Stimulated activated naive CD8-positive, alpha-beta T cell treated with anti-CD3 and anti-CD28 coated beads, Interleukin-15, Interleukin-2, amounts not matched to agents 100 ng/mL and 50 ng/mL, for 24 hours (primary cell): ENCODE measurements around the gene FBXW7.

ENCODE experiments used
- H3K27ac Mint-ChIP-seq: one replicate; pipeline ENCODE4 v1.8.0; 2021; ENCODE audit warnings: mild to moderate bottlenecking, mixed read lengths
- H3K27me3 Mint-ChIP-seq: one replicate; pipeline ENCODE4 v1.8.0; 2021; ENCODE audit warnings: mixed read lengths
- H3K36me3 Mint-ChIP-seq: one replicate; pipeline ENCODE4 v1.8.0; 2021; ENCODE audit warnings: low read depth, mixed read lengths
- H3K4me1 Mint-ChIP-seq: one replicate; pipeline ENCODE4 v1.8.0; 2021; ENCODE audit warnings: low read depth, mixed read lengths
- H3K4me3 Mint-ChIP-seq: one replicate; pipeline ENCODE4 v1.8.0; 2021; ENCODE audit warnings: mild to moderate bottlenecking, mixed read lengths
- H3K9me3 Mint-ChIP-seq: one replicate; pipeline ENCODE4 v1.8.0; 2021; ENCODE audit warnings: mixed read lengths

The FBXW7 gene

GRCh38 chr4:152482211-152482610 is 53.7 kb downstream of the FBXW7 start:
- Mint-ChIP-seq H3K4me1 (peaks cover 37% of the 10 kb centered on the region), H3K36me3 (peaks cover 30% of the 10 kb centered on the region), H3K27ac (no peak overlapping the region), H3K4me3 (no peak overlapping the region), H3K27me3 (no peaks in the 10 kb centered on the region), H3K9me3 (peaks cover 3% of the 10 kb centered on the region)

- Mint-ChIP-seq H3K27ac (no peak overlapping the region), H3K4me1 (peaks cover 33% of the 10 kb centered on the region), H3K9me3 (peaks cover 3% of the 10 kb centered on the region)
These were observed 55.0 kb downstream of the FBXW7 start for GRCh38 chr4:152480901-152481300.

GRCh38 chr4:152480326-152480725 is 55.6 kb downstream of the FBXW7 start:
- Mint-ChIP-seq H3K27ac (no peak overlapping the region), H3K36me3 (peaks cover 30% of the 10 kb centered on the region), H3K9me3 (peaks cover 3% of the 10 kb centered on the region), H3K4me3 (no peak overlapping the region), H3K27me3 (no peaks in the 10 kb centered on the region), H3K4me1 (peaks cover 28% of the 10 kb centered on the region)

More at GRCh38 chr4:152480901-152481300, 55.0 kb downstream of the FBXW7 start:
- Mint-ChIP-seq H3K36me3 (peaks cover 30% of the 10 kb centered on the region), H3K27me3 (no peaks in the 10 kb centered on the region), H3K4me3 (no peak overlapping the region)

GRCh38 chr4:152479428-152480026 is 56.4 kb downstream of the FBXW7 start:
- Mint-ChIP-seq H3K27ac (no peak overlapping the region), H3K9me3 (peaks cover 3% of the 10 kb centered on the region), H3K36me3 (peaks cover 30% of the 10 kb centered on the region), H3K4me1 (peaks cover 21% of the 10 kb centered on the region), H3K4me3 (no peak overlapping the region), H3K27me3 (no peaks in the 10 kb centered on the region)

GRCh38 chr4:152478461-152479237 is 57.2 kb downstream of the FBXW7 start:
- Mint-ChIP-seq H3K9me3 (peaks cover 3% of the 10 kb centered on the region), H3K27me3 (no peaks in the 10 kb centered on the region), H3K4me3 (no peak overlapping the region), H3K4me1 (peaks cover 20% of the 10 kb centered on the region), H3K36me3 (peaks cover 30% of the 10 kb centered on the region), H3K27ac (no peak overlapping the region)

DNA sequence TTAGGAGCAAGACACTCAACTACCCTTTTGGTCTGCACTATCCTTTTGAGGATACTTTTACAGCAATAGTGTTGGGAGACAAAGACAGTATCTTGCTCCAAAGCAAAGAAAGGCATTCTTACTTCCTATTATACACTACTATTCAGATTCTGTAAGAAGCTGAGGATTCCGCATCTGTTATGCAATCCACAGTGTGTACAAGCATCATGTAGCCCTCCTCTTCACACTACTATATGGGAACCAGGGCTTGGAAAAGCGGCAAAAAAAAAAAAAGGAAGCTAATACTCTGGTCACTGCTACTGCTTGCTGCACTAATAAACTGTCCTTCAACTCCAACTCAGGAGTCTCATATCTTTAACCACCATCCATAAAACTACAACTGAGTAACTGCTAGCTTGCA is 59.1 kb downstream of the FBXW7 start:
- Mint-ChIP-seq H3K27me3 (no peaks in the 10 kb centered on the region), H3K36me3 (peaks cover 26% of the 10 kb centered on the region), H3K27ac (no peak overlapping the region), H3K4me3 (no peak overlapping the region), H3K9me3 (peaks cover 3% of the 10 kb centered on the region), H3K4me1 (peaks cover 20% of the 10 kb centered on the region)

GRCh38 chr4:152471251-152471792 is 64.6 kb downstream of the FBXW7 start:
- H3K4me1 Mint-ChIP-seq = peaks cover 14% of the 10 kb centered on the region
- no peaks in the 10 kb centered on the region for H3K27me3 Mint-ChIP-seq
- peaks cover 8% of the 10 kb centered on the region for H3K9me3 Mint-ChIP-seq
- no peak overlapping the region for H3K27ac Mint-ChIP-seq
- H3K36me3 Mint-ChIP-seq = peaks cover 17% of the 10 kb centered on the region
- H3K4me3 Mint-ChIP-seq = no peak overlapping the region

DNA sequence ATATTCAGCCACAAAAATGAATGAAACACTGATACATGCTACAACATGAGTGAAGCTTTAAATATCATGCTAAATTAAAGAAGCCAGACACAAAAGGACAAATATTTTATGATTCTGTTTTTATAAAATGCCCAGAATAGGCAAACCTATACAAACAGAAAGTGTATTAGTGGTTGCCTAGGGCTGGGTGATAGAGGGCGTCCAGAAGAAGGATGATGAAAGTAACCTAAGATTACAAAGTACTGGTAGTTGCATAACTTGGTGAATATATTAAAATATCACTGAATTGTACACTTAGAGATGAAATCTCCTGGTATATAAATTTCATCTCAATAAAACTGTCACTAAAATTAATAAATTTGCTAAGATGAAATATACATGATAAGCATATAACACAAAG is 67.5 kb downstream of the FBXW7 start:
- Mint-ChIP-seq H3K27ac (no peak overlapping the region), H3K9me3 (peaks cover 8% of the 10 kb centered on the region), H3K36me3 (peaks cover 20% of the 10 kb centered on the region), H3K27me3 (no peaks in the 10 kb centered on the region), H3K4me1 (peaks cover 35% of the 10 kb centered on the region), H3K4me3 (no peak overlapping the region)

- no peaks in the 10 kb centered on the region for H3K27me3 Mint-ChIP-seq
- no peak overlapping the region for H3K4me3 Mint-ChIP-seq
- peaks cover 49% of the 10 kb centered on the region for H3K4me1 Mint-ChIP-seq
- H3K9me3 Mint-ChIP-seq = peaks cover 8% of the 10 kb centered on the region
- H3K27ac Mint-ChIP-seq = peak overlapping the region; percentile 1
- peaks cover 26% of the 10 kb centered on the region for H3K36me3 Mint-ChIP-seq
These were observed 68.8 kb downstream of the FBXW7 start for GRCh38 chr4:152467101-152467500.

DNA sequence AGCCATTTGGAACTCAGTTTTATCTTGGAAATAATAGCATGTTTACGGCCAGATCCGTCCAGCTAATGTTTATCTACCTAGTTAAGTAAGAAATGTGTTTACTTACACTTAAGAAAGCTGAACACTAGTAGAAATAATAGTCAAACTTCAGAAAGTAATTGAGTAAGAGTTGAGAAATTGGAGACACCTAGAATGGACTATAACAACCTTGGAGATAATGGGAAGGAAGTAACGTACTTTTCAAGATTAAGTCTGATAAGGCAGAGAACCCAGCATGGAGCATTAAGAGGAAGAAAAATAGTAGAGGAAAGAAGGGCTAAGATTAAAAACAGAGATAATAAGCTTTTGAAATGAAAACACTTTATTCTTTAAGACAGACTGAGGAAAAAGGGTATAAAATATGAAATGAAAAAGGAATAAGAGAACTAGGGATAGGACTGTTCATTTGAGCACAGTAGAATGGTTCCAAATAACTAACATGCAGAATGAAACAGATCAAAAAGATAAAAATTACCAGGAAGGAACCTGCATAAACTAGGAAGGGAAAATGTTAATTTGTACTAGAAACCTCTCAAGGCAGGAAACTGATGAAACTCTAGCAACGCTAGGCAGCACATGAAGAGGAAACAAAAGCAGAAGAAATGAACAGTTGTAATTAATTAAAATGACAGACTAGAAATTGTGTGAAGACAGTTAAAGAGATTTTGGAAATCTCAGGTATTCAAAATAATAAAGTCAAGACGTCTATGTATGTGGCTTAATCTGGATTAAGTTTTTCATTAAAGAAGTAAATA is 71.7 kb downstream of the FBXW7 start:
- Mint-ChIP-seq H3K36me3 (peaks cover 20% of the 10 kb centered on the region), H3K4me1 (peaks cover 60% of the 10 kb centered on the region), H3K4me3 (peak overlapping the region; percentile 2), H3K27me3 (no peaks in the 10 kb centered on the region), H3K27ac (peak overlapping the region; percentile 62), H3K9me3 (peaks cover 4% of the 10 kb centered on the region)

DNA sequence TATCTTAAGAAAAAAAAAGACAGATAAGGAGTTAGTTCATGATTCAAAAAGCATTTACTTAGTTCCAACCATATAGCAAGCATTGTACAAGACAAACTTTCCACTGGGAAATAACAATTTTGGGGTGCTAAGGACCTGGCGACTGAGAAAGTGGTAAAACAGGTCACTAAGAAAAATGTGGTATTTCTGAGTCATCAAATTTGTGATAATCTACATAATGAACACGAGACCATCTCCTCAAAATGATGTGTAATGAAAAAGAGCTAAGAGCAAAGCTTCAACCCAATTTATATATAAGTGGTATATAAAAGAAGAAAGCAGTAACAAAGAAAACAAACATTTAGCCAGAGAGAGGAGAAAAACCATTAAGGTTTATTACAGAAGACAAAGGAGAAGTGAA is 72.3 kb downstream of the FBXW7 start:
- Mint-ChIP-seq H3K27ac (peak overlapping the region; percentile 62), H3K4me3 (no peak overlapping the region)

GRCh38 chr4:152462695-152463094 is 73.2 kb downstream of the FBXW7 start:
- H3K27ac Mint-ChIP-seq = no peak overlapping the region
- peaks cover 4% of the 10 kb centered on the region for H3K9me3 Mint-ChIP-seq
- no peak overlapping the region for H3K4me3 Mint-ChIP-seq
- H3K27me3 Mint-ChIP-seq = no peaks in the 10 kb centered on the region
- H3K4me1 Mint-ChIP-seq = peaks cover 72% of the 10 kb centered on the region
- H3K36me3 Mint-ChIP-seq = peaks cover 20% of the 10 kb centered on the region

More for the DNA sequence above, 72.3 kb downstream of the FBXW7 start:
- H3K27me3 Mint-ChIP-seq = no peaks in the 10 kb centered on the region
- H3K9me3 Mint-ChIP-seq = peaks cover 4% of the 10 kb centered on the region
- H3K4me1 Mint-ChIP-seq = peaks cover 67% of the 10 kb centered on the region
- H3K36me3 Mint-ChIP-seq = peaks cover 20% of the 10 kb centered on the region

DNA sequence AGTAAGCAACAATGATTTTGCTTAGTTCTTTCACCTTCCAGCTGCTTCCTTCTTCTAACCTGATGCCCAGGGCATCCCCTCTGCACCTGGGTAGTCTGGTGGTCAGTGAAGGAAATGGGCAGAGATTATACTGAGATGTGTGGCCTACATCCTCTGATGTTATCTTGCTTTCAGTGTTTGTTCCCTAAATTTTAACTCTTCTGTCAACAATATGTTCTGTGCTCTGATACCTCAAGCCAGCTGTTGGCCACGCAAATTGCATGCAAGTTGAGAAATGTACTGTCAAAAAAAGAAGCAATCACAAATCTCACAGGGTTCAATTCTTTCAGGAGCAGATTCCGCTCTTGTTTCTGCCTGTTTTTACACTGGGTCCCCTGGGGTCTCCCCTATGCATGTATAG is 73.8 kb downstream of the FBXW7 start:
- peaks cover 17% of the 10 kb centered on the region for H3K36me3 Mint-ChIP-seq
- H3K4me3 Mint-ChIP-seq = no peak overlapping the region
- H3K4me1 Mint-ChIP-seq = peaks cover 69% of the 10 kb centered on the region
- H3K27me3 Mint-ChIP-seq = no peaks in the 10 kb centered on the region
- no peak overlapping the region for H3K27ac Mint-ChIP-seq
- peaks cover under 1% of the 10 kb centered on the region for H3K9me3 Mint-ChIP-seq

DNA sequence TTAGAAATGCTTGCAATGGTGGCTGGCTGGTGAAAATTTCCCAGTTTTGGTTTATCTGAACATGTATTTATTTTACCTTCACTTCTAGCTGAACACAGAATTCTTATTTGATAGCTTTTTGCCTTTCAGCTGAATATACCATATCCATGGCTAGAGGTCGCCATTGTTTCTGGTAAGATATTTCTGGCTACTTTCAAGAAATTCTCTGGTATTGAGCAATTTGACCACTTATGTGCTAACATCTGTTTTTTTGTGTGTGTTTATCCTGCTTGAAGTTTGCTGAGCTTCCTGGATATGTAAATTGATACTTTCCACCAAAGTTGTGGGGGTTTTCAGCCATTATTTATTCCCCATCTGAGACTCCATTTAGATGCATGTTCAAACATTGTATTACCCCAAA is 75.4 kb downstream of the FBXW7 start:
- Mint-ChIP-seq H3K27ac (no peak overlapping the region), H3K36me3 (peaks cover 19% of the 10 kb centered on the region), H3K4me1 (peaks cover 72% of the 10 kb centered on the region), H3K9me3 (no peaks in the 10 kb centered on the region), H3K4me3 (no peak overlapping the region), H3K27me3 (no peaks in the 10 kb centered on the region)

DNA sequence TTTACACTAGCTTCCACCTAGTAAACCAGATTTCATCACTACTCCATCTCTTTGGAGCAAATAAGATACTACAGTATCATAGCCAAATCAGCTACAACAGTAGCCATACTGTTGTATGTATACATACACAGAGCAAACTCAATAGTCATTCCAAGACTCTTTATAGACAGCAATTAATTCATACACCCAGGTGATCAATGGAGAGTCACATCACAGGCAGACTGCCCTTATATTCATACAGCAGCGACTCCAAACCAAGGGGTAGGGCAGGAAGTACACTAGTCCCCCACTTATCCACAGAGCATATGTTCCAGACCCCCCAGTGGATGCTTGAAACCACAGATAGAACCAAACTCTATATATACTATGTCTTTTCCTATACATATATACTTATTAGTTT is 76.6 kb downstream of the FBXW7 start:
- peak overlapping the region; percentile 22 for H3K4me3 Mint-ChIP-seq
- peaks cover 66% of the 10 kb centered on the region for H3K4me1 Mint-ChIP-seq
- H3K27ac Mint-ChIP-seq = peak overlapping the region; percentile 12
- H3K9me3 Mint-ChIP-seq = no peaks in the 10 kb centered on the region
- no peaks in the 10 kb centered on the region for H3K27me3 Mint-ChIP-seq
- H3K36me3 Mint-ChIP-seq = peaks cover 19% of the 10 kb centered on the region
